ENCODE results near the gene VSIG10L.

DNA sequence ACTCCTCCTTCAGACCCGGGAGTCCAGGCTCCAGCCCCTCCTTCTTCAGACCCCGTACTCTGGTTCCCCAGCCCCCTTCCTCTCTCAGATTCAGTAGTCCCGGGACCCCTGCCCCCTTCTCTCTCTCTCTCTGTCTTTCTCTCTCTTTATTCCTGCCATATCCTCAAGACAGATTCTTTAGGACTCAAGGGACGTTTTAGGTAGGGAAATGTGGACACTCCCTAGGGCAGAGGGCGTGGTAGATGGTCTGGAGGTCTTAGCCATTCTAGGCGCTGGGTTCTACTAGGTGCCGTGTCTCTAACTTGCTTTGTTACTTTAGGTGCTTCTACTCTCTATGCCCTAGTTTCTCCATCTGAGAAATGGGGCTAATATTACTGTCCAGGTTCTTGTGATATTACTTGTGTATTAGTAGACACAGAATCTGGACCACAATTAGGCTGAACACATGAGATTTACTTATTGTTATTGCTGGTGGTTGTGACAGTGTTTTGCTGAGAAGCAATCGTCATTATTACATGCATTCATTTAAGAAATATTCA lies 49.2 kb upstream of the VSIG10L start:
- TF ChIP-seq, protein P1, sequence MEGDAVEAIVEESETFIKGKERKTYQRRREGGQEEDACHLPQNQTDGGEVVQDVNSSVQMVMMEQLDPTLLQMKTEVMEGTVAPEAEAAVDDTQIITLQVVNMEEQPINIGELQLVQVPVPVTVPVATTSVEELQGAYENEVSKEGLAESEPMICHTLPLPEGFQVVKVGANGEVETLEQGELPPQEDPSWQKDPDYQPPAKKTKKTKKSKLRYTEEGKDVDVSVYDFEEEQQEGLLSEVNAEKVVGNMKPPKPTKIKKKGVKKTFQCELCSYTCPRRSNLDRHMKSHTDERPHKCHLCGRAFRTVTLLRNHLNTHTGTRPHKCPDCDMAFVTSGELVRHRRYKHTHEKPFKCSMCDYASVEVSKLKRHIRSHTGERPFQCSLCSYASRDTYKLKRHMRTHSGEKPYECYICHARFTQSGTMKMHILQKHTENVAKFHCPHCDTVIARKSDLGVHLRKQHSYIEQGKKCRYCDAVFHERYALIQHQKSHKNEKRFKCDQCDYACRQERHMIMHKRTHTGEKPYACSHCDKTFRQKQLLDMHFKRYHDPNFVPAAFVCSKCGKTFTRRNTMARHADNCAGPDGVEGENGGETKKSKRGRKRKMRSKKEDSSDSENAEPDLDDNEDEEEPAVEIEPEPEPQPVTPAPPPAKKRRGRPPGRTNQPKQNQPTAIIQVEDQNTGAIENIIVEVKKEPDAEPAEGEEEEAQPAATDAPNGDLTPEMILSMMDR (IDR thresholded peaks at IDR 0.05): no peak
- no peak for TF ChIP-seq POLR2A (IDR thresholded peaks at IDR 0.05)
